Neural progenitor cell (in vitro differentiated cells): ENCODE results near the gene GAP43.

Experiments used
- EZH2 ChIP-seq: fragments of 200-600 bp; sonication (generic); IDR thresholded peaks from 2 replicates; pipeline ENCODE4 v1.6.1; 2017; ENCODE audit warnings: antibody characterized with exemption, mild to moderate bottlenecking, moderate library complexity
- TF ChIP-seq, protein P1 (sequence below): fragments of 200-600 bp; sonication (generic); IDR thresholded peaks from 2 replicates; pipeline ENCODE4 v1.5.1; 2017; ENCODE audit warnings: antibody characterized with exemption, mild to moderate bottlenecking

DNA sequence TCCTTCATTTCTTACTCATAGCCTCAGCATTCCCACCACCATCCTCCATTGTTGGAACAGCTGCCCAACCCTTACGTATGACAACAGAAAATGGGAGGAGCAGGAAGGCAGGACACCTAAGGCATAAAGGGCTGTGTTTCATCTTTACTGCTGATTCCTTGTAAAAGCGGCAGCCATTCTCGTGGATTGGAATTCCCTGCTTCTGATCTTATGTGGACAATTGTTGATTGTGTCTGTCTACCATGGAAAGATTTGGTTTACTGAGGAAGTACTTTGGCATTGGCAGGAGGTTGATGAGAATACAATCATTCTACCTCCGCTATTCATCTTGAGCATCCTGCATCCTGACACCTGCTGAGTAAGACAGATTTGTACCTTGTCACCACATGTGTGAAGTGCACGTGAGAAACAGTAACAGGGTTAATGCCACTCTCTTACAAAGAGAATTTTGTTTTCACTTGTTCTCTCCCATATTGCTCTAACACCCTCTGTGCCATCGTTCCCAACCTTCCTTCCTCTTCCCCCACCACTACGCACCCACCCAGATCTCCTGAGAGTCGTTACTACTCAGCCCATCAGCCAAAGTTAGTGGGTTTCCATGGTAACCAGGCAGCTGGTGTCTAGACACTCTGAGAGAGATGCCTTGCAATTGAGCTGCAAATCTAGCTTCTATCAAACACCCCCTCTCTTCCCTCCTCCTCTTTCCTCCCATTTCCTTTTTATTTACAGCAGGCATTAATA lies 75.7 kb downstream of the GAP43 start:
- no peak for TF ChIP-seq EZH2
- TF ChIP-seq, protein P1, sequence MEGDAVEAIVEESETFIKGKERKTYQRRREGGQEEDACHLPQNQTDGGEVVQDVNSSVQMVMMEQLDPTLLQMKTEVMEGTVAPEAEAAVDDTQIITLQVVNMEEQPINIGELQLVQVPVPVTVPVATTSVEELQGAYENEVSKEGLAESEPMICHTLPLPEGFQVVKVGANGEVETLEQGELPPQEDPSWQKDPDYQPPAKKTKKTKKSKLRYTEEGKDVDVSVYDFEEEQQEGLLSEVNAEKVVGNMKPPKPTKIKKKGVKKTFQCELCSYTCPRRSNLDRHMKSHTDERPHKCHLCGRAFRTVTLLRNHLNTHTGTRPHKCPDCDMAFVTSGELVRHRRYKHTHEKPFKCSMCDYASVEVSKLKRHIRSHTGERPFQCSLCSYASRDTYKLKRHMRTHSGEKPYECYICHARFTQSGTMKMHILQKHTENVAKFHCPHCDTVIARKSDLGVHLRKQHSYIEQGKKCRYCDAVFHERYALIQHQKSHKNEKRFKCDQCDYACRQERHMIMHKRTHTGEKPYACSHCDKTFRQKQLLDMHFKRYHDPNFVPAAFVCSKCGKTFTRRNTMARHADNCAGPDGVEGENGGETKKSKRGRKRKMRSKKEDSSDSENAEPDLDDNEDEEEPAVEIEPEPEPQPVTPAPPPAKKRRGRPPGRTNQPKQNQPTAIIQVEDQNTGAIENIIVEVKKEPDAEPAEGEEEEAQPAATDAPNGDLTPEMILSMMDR = no peak
